Ovary (tissue), 9 donors: ENCODE results near the gene PAPOLA. TPM values are rescaled to one million over a fixed set of nuclear protein-coding genes. Genes with fewer than 3 reads are reported as not detected.

Experiments used
- DNase-seq, 5 donors: peaks; one replicate each; pipeline ENCODE4 v3.0.0-alpha.2; 2019 to 2020
- H3K27ac ChIP-seq, 2 donors: fragments of 200-600 bp; one replicate each; pipeline versions ENCODE4 v1.5.1 to v1.8.0; 2019 to 2022
- H3K27me3 ChIP-seq: fragments of 200-600 bp; one replicate; pipeline ENCODE4 v1.8.0; 2022
- H3K36me3 ChIP-seq: fragments of 200-600 bp; sonication (generic); one replicate; pipeline ENCODE4 v1.5.1; 2019
- H3K4me1 ChIP-seq: one replicate; pipeline ENCODE4 v1.8.1; 2013; ENCODE audit warnings: mild to moderate bottlenecking, moderate library complexity; ENCODE audit not compliant: insufficient read depth
- H3K4me3 ChIP-seq: fragments of 200-600 bp; sonication (generic); one replicate; pipeline ENCODE4 v1.5.1; 2017
- H3K9me3 ChIP-seq, 2 donors: fragments of 200-600 bp in 1 of 2; sonication (generic) in 1 of 2; one replicate each; pipeline versions ENCODE4 v1.5.1 to v1.8.1; 2013 to 2019; ENCODE audit warnings: mild to moderate bottlenecking in 1 of 2, moderate library complexity in 1 of 2
- EP300 ChIP-seq: sonication (generic); formaldehyde crosslinking; IDR thresholded peaks from one replicate; pipeline ENCODE4 v1.6.1; 2017; ENCODE audit warnings: antibody characterized with exemption
- POLR2A ChIP-seq: fragments of 450-650 bp; IDR thresholded peaks from one replicate; pipeline ENCODE4 v1.6.1; 2017; ENCODE audit warnings: antibody characterized with exemption, mild to moderate bottlenecking, moderate library complexity
- WGBS, 3 donors: extraction: QIAGEN DNeasy Blood & Tissue Kit in 1 of 3; methylation state at CpG; one replicate each; pipeline versions ENCODE4 v1.1.5 to v1.1.7; 2013 to 2017; 5-methylcytosine and 5-hydroxymethylcytosine counted together
- intact Hi-C, 4 donors: fragments of 100-400 bp; cut with DNase I; formaldehyde crosslinking; loops; one replicate each; pipeline versions ENCODE4 v1.11.0 to v1.15.1; 2022 to 2023
- polyA plus RNA-seq, 2 donors: library from polyadenylated mRNA; stranded (reverse); fragments of 200-250 nt in 1 of 2; fragments of 350-450 nt in 1 of 2; fragmentation: Illumina TruSeq in 1 of 2; extraction: RNeasy Lipid Tissue Mini Kit (QIAGEN cat#74804) in 1 of 2; gene quantifications; one replicate each; pipeline ENCODE4 v1.2.3, GENCODE V29; 2013 to 2014
- total RNA-seq, 7 donors: library from RNA; depleted of rRNA in 2 of 7; stranded (reverse); fragments of >200 nt in 2 of 7; fragmentation: NEBNext Ultra II Directional in 3 of 7; extraction: Animal tissue kit (Norgen Biotek cat#: 25700) in 3 of 7; gene quantifications; one replicate each; pipeline versions ENCODE4 v1.1.0 to v1.2.4, GENCODE V29; 2016 to 2023
- TF ChIP-seq, protein P1 (sequence below), 3 donors: fragments of 450-650 bp in 2 of 3; fragments of 200-600 bp in 1 of 3; IDR thresholded peaks; one replicate each; pipeline versions ENCODE4 v1.5.1 to v1.8.0; 2016 to 2022; ENCODE audit warnings: antibody characterized with exemption in 3 of 3, mild to moderate bottlenecking in 1 of 3
- donor health status: DM: no; HTN: no; CAD: no; lungs with moderate emphysema.
- donor health status: DM: no; HTN: no; CAD: no.
- donor health status: Bipolar disorder and iron deficiency.
- donor health status: DM: yes; HTN: yes; CAD: no.
- donor health status: DM: no; HTN: no; CAD: no.
- donor health status: DM: yes; HTN: yes; CAD: no.

PAPOLA gene
- total and polyA plus RNA-seq, 9 donors, result 68.5 to 187 (median 149) TPM

DNA sequence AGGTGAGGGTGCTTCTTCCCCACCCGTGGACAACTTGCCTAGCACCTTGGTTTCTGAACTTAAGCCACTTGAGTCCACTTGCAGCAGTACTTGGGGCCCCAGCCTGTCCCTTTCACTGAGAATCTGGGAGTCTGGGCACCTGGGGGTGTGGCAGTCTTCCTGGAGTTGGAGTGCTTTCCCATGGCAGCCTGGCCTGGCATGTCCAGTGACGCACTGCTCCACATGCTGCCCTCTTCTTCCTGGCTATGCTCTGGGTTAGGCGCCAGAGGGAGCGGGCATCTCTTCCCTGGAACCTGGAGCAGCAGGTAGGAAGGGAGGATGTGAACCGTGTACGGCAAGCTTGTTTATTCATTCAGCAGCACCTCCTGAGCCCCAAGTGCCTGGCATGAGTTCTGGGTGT, 76.4 kb downstream of the PAPOLA start:
- H3K27ac ChIP-seq, result no peak overlapping the region
- WGBS, 3 donors, result 76 to 81% (median 80%) methylated on average over 6 of the region's 6 CpGs
- TF ChIP-seq EP300 (no peak), POLR2A (no peak)
- TF ChIP-seq, protein P1, sequence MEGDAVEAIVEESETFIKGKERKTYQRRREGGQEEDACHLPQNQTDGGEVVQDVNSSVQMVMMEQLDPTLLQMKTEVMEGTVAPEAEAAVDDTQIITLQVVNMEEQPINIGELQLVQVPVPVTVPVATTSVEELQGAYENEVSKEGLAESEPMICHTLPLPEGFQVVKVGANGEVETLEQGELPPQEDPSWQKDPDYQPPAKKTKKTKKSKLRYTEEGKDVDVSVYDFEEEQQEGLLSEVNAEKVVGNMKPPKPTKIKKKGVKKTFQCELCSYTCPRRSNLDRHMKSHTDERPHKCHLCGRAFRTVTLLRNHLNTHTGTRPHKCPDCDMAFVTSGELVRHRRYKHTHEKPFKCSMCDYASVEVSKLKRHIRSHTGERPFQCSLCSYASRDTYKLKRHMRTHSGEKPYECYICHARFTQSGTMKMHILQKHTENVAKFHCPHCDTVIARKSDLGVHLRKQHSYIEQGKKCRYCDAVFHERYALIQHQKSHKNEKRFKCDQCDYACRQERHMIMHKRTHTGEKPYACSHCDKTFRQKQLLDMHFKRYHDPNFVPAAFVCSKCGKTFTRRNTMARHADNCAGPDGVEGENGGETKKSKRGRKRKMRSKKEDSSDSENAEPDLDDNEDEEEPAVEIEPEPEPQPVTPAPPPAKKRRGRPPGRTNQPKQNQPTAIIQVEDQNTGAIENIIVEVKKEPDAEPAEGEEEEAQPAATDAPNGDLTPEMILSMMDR (IDR thresholded peaks at IDR 0.05), result no peak
- no peaks in the 10 kb centered on the region for H3K9me3 ChIP-seq
- intact Hi-C loops, result no loop called here
- peaks cover 7% of the 10 kb centered on the region for H3K4me1 ChIP-seq
- no peaks in the 10 kb centered on the region for H3K36me3 ChIP-seq
- no peak overlapping the region for H3K4me3 ChIP-seq
- DNase-seq, result no peak
- H3K27me3 ChIP-seq, result no peaks in the 10 kb centered on the region

GRCh38 chr14:96579358-96579757, 77.2 kb downstream of the PAPOLA start:
- intact Hi-C loops, result no loop called here
- 85 to 91% (median 87%) methylated on average over 6 of the region's 6 CpGs for WGBS, 3 donors
- Histone ChIP-seq H3K4me1 (peaks cover 4% of the 10 kb centered on the region), H3K4me3 (no peak overlapping the region), H3K27me3 (no peaks in the 10 kb centered on the region), H3K27ac (no peak overlapping the region), H3K36me3 (no peaks in the 10 kb centered on the region), H3K9me3 (no peaks in the 10 kb centered on the region)
- no peak for TF ChIP-seq POLR2A
- no peak for TF ChIP-seq EP300
- TF ChIP-seq, protein P1 (IDR thresholded peaks at IDR 0.05), result no peak
- no peak for DNase-seq

DNA sequence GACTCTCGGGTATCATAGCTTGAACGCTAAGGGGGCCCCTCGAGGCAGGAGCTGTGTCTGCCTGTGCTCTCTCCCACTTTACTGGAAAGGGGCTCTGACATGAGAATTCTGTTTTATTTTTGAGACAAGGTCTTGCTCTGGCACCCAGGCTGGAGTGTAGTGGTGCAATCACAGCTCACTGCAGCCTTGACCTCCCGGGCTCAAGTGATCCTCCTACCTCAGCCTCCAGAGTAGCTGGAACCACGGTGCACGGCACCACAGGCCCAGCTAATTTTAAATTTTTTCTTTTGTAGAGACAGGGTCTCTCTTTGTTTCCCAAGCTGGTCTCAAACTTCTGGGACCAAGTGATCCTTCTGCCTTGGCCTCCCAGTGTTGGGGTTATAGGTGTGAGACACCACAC, 77.7 kb downstream of the PAPOLA start:
- no peak for DNase-seq
- H3K27me3 ChIP-seq, result no peaks in the 10 kb centered on the region
- intact Hi-C loops, result loop anchor here in 1 of 4 donors (10.0 kb wide), 1 partner anchor 165 kb away; no protein-coding TSS in a partner anchor
- H3K9me3 ChIP-seq, result no peaks in the 10 kb centered on the region
- WGBS, 3 donors, result 70 to 76% (median 71%) methylated on average over 6 of the region's 6 CpGs
- H3K27ac ChIP-seq, result no peak overlapping the region
- H3K4me3 ChIP-seq, result no peak overlapping the region
- TF ChIP-seq, protein P1 (IDR thresholded peaks at IDR 0.05), result no peak
- no peak for TF ChIP-seq POLR2A
- no peak for TF ChIP-seq EP300
- peaks cover 1% of the 10 kb centered on the region for H3K4me1 ChIP-seq
- H3K36me3 ChIP-seq, result no peaks in the 10 kb centered on the region

- intact Hi-C loops, result loop anchor here in 1 of 4 donors (10.0 kb wide), 1 partner anchor 164 kb away; no protein-coding TSS in a partner anchor
- 14 to 20% (median 15%) methylated on average over 9 of the region's 9 CpGs for WGBS, 3 donors
- no peak for DNase-seq
- TF ChIP-seq, protein P1 (IDR thresholded peaks at IDR 0.05), result no peak
- no peak for TF ChIP-seq EP300
- no peak for TF ChIP-seq POLR2A
- no peaks in the 10 kb centered on the region for H3K9me3 ChIP-seq
- no peak overlapping the region for H3K27ac ChIP-seq
- H3K27me3 ChIP-seq, result no peaks in the 10 kb centered on the region
- H3K4me3 ChIP-seq, result no peak overlapping the region
- no peaks in the 10 kb centered on the region for H3K36me3 ChIP-seq
- H3K4me1 ChIP-seq, result no peaks in the 10 kb centered on the region
Observed at GRCh38 chr14:96580566-96580965, 78.4 kb downstream of the PAPOLA start.
